ENCODE data around the gene E2F1. TPM values are rescaled to one million over a fixed set of nuclear protein-coding genes. Genes with fewer than 3 reads are reported as not detected.

Gene E2F1
- total and polyA plus RNA-seq, 2 of the 4 experiments (the other 2 are of a cell fraction): 10.9 to 14.0 TPM

DNA sequence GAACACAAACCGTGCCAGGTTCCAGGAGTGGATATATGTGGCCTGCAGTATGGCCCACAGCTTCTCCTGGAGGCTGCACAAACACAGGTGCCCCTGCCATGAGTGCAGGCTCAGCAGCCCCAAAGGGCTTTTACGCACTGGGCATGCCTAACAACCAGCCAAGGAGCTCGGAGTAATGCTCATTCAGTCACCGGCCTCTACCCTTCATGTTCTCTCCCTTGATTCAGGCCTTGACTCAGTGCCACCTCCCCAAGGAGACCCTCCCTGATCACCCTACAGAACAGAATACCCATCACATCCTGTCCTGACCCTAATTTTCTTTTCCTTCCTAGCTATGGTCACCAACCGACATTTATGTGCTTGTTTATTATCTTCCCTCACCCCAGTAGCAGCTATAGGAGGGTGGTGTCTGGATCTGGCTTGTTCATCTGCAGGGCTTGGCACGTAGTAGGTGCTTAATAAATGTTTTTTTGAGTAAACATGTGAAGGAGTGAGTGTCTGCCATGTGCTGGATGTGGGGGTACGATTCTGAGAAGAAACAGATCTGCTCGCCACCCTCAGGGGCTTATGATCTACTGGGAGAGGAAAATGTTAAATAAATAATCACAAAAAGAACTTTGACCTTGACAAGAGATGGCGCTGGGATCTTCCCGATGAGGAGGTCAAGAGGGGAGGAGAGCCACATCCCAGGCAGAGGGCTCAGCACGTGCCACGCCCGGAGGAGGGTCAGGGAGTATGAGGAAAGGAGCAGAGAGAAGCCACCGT, 24.7 kb upstream of the E2F1 start:
- Histone ChIP-seq H3K4me1 (ENCODE audit: control insufficient read depth, insufficient read depth, low read length) (no peaks in the 10 kb centered on the region), H2BK20ac (ENCODE audit: low read depth, low read length) (no peak overlapping the region), H2AFZ (replicated peaks; ENCODE audit: low read length, poor library complexity) (no peak overlapping the region), H3K23ac (ENCODE audit: low read depth, low read length) (no peak overlapping the region), H3K9me1 (ENCODE audit: insufficient read depth, low read length) (0 out of 2 replicates have a peak, but pooled peaks cover 8% of the 10 kb centered on the region), H4K91ac (ENCODE audit: insufficient read depth, low read depth, low read length) (no peak overlapping the region), H4K5ac (ENCODE audit: low read depth, low read length) (no peak overlapping the region), H3K27ac (ENCODE audit: insufficient read depth, low read length) (no peak overlapping the region), H2BK5ac (ENCODE audit: low read depth, low read length, poor library complexity, severe bottlenecking) (no peak overlapping the region), H3K14ac (replicated peaks; ENCODE audit: low read depth, low read length) (no peak overlapping the region), H3K4me3 (ENCODE audit: insufficient read depth, low read depth, low read length) (no peak overlapping the region), H4K20me1 (ENCODE audit: insufficient read depth, low read length) (no peaks in the 10 kb centered on the region), H2AK5ac (ENCODE audit: low read depth, low read length) (no peak overlapping the region), H3K18ac (ENCODE audit: low read depth, low read length) (no peak overlapping the region), H3K36me3 (ENCODE audit: control insufficient read depth, insufficient read depth, low read length) (peaks cover 8% of the 10 kb centered on the region; the same call in 1 of the 2 replicates), H3K9ac (ENCODE audit: low read depth, low read length) (no peak overlapping the region), H4K8ac (ENCODE audit: low read depth in 2 of 2, low read length in 2 of 2) (no peak overlapping the region), H3K9me3 (ENCODE audit: control insufficient read depth, insufficient read depth, low read length) (no peaks in the 10 kb centered on the region), H3K27me3 (ENCODE audit: control insufficient read depth, insufficient read depth, low read length) (no peaks in the 10 kb centered on the region), H2BK15ac (ENCODE audit: low read depth, low read length) (no peak overlapping the region), H3K79me1 (ENCODE audit: low read depth in 1 of 2, low read length in 2 of 2) (0 out of 4 replicates have a peak, but pooled peaks cover 0 to 2% of the 10 kb centered on the region in 2 experiments), H2AK9ac (replicated peaks; ENCODE audit: low read depth, low read length, poor library complexity) (peak overlapping the region; percentile 61), H3K56ac (ENCODE audit: extremely low read depth, insufficient read depth, low read length) (no peak overlapping the region), H3K4me2 (ENCODE audit: low read depth, low read length) (no peak overlapping the region), H3K4ac (ENCODE audit: low read depth, low read length) (no peak overlapping the region), H2BK120ac (ENCODE audit: low read depth, low read length) (no peak overlapping the region)
- no TSS peak for BruUV-seq (replicated peaks)
- intact Hi-C loops (cut with micrococcal nuclease): no loop called here
- in situ Hi-C loops (cut with MboI; ENCODE audit: low sequenced_read_pairs): no loop called here
- WGBS, 2 experiments (ENCODE audit: extremely low coverage in 2 of 2, insufficient read length in 1 of 2): 100% methylated on average over 1 of the region's 14 CpGs; no CpG with 5 or more reads in 1 of the 2 experiments
- ATAC-seq (ENCODE audit: low read depth) (no peak), DNase-seq (no peak)
- ChIA-PET POLR2A (ENCODE audit: unreplicated experiment) (no interaction called here), CTCF (no interaction called here)
- TF ChIP-seq SMC3 (IDR thresholded peaks at IDR 0.05; ENCODE audit: low read depth, low read length): no peak
- TF ChIP-seq, protein P1, sequence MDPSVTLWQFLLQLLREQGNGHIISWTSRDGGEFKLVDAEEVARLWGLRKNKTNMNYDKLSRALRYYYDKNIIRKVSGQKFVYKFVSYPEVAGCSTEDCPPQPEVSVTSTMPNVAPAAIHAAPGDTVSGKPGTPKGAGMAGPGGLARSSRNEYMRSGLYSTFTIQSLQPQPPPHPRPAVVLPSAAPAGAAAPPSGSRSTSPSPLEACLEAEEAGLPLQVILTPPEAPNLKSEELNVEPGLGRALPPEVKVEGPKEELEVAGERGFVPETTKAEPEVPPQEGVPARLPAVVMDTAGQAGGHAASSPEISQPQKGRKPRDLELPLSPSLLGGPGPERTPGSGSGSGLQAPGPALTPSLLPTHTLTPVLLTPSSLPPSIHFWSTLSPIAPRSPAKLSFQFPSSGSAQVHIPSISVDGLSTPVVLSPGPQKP (IDR thresholded peaks at IDR 0.05; ENCODE audit: borderline replicate concordance, low read depth, low read length): no peak
- TF ChIP-seq CHD1 (IDR thresholded peaks at IDR 0.05; ENCODE audit: low read depth, low read length): no peak
- TF ChIP-seq MAFK (IDR thresholded peaks at IDR 0.05; ENCODE audit: low read depth, low read length): no peak
- TF ChIP-seq FOS (IDR thresholded peaks at IDR 0.05; ENCODE audit: low read depth, low read length): no peak
- dilution Hi-C loops (cut with HindIII; ENCODE audit: low sequenced_read_pairs, unreplicated experiment): no loop called here
